Erythroblast (primary cell): ENCODE results near the gene TSPAN8.

Experiments
- GATA1 ChIP-seq: IDR thresholded peaks from 2 replicates; pipeline ENCODE4 v1.6.1; 2011; ENCODE audit warnings: low read depth, mild to moderate bottlenecking, control low read depth, low read length, moderate library complexity
- POLR2A ChIP-seq: IDR thresholded peaks from 2 replicates; pipeline ENCODE4 v1.6.1; 2011; ENCODE audit warnings: mild to moderate bottlenecking, low read length

DNA sequence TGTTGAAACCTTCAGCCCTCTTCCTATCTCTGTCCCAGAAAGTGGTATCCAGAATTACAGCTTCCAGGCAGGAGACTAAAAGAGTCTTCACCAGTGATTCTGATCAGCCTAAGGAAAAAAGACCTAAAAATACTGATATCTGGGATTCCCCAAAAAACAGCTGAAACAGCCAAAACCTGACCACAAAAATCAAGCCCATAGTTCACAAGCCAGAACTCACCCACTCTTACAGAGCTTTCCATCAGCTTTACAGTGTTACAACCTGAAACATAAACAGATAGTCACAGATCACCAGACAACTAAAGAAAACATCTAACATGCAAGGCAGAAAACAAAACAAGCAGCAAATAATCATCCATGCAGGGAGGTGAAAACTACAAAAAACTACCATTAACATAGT, 26.0 kb upstream of the TSPAN8 start:
- TF ChIP-seq POLR2A: no peak
- TF ChIP-seq GATA1: no peak
